ENCODE results near the gene CARMIL3.
"Not testable (repeated sequence)": the region's sequence is repeated elsewhere in the genome, so short reads cannot be mapped to it uniquely, and the experiment has no call there.

- TF ChIP-seq, protein P1, sequence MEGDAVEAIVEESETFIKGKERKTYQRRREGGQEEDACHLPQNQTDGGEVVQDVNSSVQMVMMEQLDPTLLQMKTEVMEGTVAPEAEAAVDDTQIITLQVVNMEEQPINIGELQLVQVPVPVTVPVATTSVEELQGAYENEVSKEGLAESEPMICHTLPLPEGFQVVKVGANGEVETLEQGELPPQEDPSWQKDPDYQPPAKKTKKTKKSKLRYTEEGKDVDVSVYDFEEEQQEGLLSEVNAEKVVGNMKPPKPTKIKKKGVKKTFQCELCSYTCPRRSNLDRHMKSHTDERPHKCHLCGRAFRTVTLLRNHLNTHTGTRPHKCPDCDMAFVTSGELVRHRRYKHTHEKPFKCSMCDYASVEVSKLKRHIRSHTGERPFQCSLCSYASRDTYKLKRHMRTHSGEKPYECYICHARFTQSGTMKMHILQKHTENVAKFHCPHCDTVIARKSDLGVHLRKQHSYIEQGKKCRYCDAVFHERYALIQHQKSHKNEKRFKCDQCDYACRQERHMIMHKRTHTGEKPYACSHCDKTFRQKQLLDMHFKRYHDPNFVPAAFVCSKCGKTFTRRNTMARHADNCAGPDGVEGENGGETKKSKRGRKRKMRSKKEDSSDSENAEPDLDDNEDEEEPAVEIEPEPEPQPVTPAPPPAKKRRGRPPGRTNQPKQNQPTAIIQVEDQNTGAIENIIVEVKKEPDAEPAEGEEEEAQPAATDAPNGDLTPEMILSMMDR (IDR thresholded peaks at IDR 0.05; ENCODE audit: insufficient read depth, low read length): not testable (repeated sequence)
- TF ChIP-seq, protein P2, sequence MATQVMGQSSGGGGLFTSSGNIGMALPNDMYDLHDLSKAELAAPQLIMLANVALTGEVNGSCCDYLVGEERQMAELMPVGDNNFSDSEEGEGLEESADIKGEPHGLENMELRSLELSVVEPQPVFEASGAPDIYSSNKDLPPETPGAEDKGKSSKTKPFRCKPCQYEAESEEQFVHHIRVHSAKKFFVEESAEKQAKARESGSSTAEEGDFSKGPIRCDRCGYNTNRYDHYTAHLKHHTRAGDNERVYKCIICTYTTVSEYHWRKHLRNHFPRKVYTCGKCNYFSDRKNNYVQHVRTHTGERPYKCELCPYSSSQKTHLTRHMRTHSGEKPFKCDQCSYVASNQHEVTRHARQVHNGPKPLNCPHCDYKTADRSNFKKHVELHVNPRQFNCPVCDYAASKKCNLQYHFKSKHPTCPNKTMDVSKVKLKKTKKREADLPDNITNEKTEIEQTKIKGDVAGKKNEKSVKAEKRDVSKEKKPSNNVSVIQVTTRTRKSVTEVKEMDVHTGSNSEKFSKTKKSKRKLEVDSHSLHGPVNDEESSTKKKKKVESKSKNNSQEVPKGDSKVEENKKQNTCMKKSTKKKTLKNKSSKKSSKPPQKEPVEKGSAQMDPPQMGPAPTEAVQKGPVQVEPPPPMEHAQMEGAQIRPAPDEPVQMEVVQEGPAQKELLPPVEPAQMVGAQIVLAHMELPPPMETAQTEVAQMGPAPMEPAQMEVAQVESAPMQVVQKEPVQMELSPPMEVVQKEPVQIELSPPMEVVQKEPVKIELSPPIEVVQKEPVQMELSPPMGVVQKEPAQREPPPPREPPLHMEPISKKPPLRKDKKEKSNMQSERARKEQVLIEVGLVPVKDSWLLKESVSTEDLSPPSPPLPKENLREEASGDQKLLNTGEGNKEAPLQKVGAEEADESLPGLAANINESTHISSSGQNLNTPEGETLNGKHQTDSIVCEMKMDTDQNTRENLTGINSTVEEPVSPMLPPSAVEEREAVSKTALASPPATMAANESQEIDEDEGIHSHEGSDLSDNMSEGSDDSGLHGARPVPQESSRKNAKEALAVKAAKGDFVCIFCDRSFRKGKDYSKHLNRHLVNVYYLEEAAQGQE (IDR thresholded peaks at IDR 0.05; ENCODE audit: insufficient replicate concordance, low read depth): not testable (repeated sequence)
- not testable (repeated sequence) for TF ChIP-seq SPI1 (IDR thresholded peaks at IDR 0.05; ENCODE audit: borderline replicate concordance, low read depth); POLR2AphosphoS5 (IDR thresholded peaks at IDR 0.05; ENCODE audit: low read depth)
Measured at GRCh38 chr14:24029687-24030086, 22.1 kb upstream of the CARMIL3 start.
